Lower leg skin (tissue), 3 donors: ENCODE data around the gene ARHGEF10L.

Experiments
- CTCF ChIP-seq, 3 donors: fragments of 450-650 bp; IDR thresholded peaks; one replicate each; pipeline ENCODE4 v1.5.1; 2016; ENCODE audit warnings: antibody characterized with exemption in 3 of 3, mild to moderate bottlenecking in 3 of 3, moderate library complexity in 2 of 3
- POLR2A ChIP-seq, 2 donors: fragments of 450-650 bp; IDR thresholded peaks; one replicate each; pipeline ENCODE4 v1.6.1; 2016 to 2017; ENCODE audit warnings: antibody characterized with exemption in 2 of 2, mild to moderate bottlenecking in 1 of 2, moderate library complexity in 1 of 2

- TF ChIP-seq CTCF (IDR thresholded peaks at IDR 0.05) (no peak), POLR2A (IDR thresholded peaks at IDR 0.05) (no peak)
Measured at GRCh38 chr1:17662786-17663185, 123.3 kb downstream of the ARHGEF10L start.
